Uterus (tissue), 2 donors: ENCODE data around the gene SERPINF2.

Experiments
- CTCF ChIP-seq, 4 experiments: fragments of 200-600 bp in 2 of 4; fragments of 450-650 bp in 2 of 4; sonication (generic) in 2 of 4; IDR thresholded peaks; one replicate each; pipeline ENCODE4 v1.5.1; 2016 to 2019; ENCODE audit warnings: antibody characterized with exemption in 4 of 4, mild to moderate bottlenecking in 2 of 4, moderate library complexity in 1 of 4
- POLR2A ChIP-seq, 2 donors: fragments of 450-650 bp; IDR thresholded peaks; one replicate each; pipeline ENCODE4 v1.6.1; 2016; ENCODE audit warnings: antibody characterized with exemption in 2 of 2, mild to moderate bottlenecking in 1 of 2, moderate library complexity in 1 of 2

GRCh38 chr17:1724351-1724868, 18.3 kb upstream of the SERPINF2 start, which contains the start of gene WDR81:
- TF ChIP-seq CTCF (IDR thresholded peaks at IDR 0.05) (no peak), POLR2A (IDR thresholded peaks at IDR 0.05) (peak; percentile 45 to 57)
